Testis (tissue), 2 donors: ENCODE data around the gene PPCDC.

Experiments used
- CTCF ChIP-seq, 3 experiments: fragments of 450-650 bp in 2 of 3; fragments of 200-600 bp in 1 of 3; sonication (generic) in 1 of 3; IDR thresholded peaks; one replicate each; pipeline ENCODE4 v1.5.1; 2016 to 2019; ENCODE audit warnings: antibody characterized with exemption in 3 of 3, mild to moderate bottlenecking in 2 of 3, moderate library complexity in 1 of 3
- POLR2A ChIP-seq: fragments of 450-650 bp; IDR thresholded peaks from one replicate; pipeline ENCODE4 v1.6.1; 2017; ENCODE audit warnings: antibody characterized with exemption, mild to moderate bottlenecking, moderate library complexity

DNA sequence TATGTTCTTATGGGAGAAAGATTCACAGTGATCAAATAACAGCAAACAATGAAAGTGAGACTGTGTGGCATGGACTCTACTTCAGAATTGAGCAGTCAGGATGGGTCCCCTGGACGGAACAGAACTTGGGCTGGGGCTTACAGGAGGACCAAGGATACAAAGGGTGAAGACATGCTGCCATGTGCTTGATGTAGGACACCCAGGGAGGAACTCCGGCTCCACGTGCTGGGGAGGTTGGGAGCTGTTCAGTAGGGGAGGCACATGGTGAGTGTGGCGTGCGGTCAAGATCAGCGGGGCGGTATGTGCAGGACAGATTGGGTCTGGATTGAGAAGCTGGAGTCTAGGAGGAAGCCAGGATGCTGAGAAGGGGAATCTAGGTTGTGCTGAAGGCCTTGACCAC, 32.6 kb downstream of the PPCDC start:
- TF ChIP-seq CTCF (IDR thresholded peaks at IDR 0.05) (no peak), POLR2A (no peak)
